ENCODE measurements around the gene GPD2.

The GPD2 gene

GRCh38 chr2:156465573-156465972 is 29.4 kb downstream of the GPD2 start:
- DNase-seq (ENCODE audit: insufficient read length) (no peak), FAIRE-seq (no peak)
- TF ChIP-seq POLR2AphosphoS5 (IDR thresholded peaks at IDR 0.05; ENCODE audit: low read depth, low read length) (no peak), POLR2A (IDR thresholded peaks at IDR 0.05; ENCODE audit: low read depth, low read length) (no peak), TAF1 (IDR thresholded peaks at IDR 0.05; ENCODE audit: borderline replicate concordance, low read depth, low read length) (no peak)

- no peak for FAIRE-seq
- TF ChIP-seq TAF1 (IDR thresholded peaks at IDR 0.05; ENCODE audit: borderline replicate concordance, low read depth, low read length) (no peak), POLR2AphosphoS5 (IDR thresholded peaks at IDR 0.05; ENCODE audit: low read depth, low read length) (no peak), POLR2A (IDR thresholded peaks at IDR 0.05; ENCODE audit: low read depth, low read length) (no peak)
- no peak for DNase-seq (ENCODE audit: insufficient read length)
Measured at GRCh38 chr2:156466739-156467405, 30.7 kb downstream of the GPD2 start.

- DNase-seq (ENCODE audit: insufficient read length) (no peak), FAIRE-seq (peak; percentile 53)
- TF ChIP-seq TAF1 (IDR thresholded peaks at IDR 0.05; ENCODE audit: borderline replicate concordance, low read depth, low read length) (no peak), POLR2A (IDR thresholded peaks at IDR 0.05; ENCODE audit: low read depth, low read length) (no peak), POLR2AphosphoS5 (IDR thresholded peaks at IDR 0.05; ENCODE audit: low read depth, low read length) (no peak)
Measured at GRCh38 chr2:156470975-156471583, 34.9 kb downstream of the GPD2 start.

GRCh38 chr2:156471762-156472161 is 35.6 kb downstream of the GPD2 start:
- DNase-seq (ENCODE audit: insufficient read length) (no peak), FAIRE-seq (no peak)
- no peak for TF ChIP-seq POLR2AphosphoS5 (IDR thresholded peaks at IDR 0.05; ENCODE audit: low read depth, low read length)
- no peak for TF ChIP-seq TAF1 (IDR thresholded peaks at IDR 0.05; ENCODE audit: borderline replicate concordance, low read depth, low read length)
- TF ChIP-seq POLR2A (IDR thresholded peaks at IDR 0.05; ENCODE audit: low read depth, low read length): no peak

- no peak for DNase-seq (ENCODE audit: insufficient read length)
- no peak for TF ChIP-seq POLR2AphosphoS5 (IDR thresholded peaks at IDR 0.05; ENCODE audit: low read depth, low read length)
- no peak for TF ChIP-seq POLR2A (IDR thresholded peaks at IDR 0.05; ENCODE audit: low read depth, low read length)
- TF ChIP-seq TAF1 (IDR thresholded peaks at IDR 0.05; ENCODE audit: borderline replicate concordance, low read depth, low read length): no peak
- peak; percentile 70 for FAIRE-seq
Measured at GRCh38 chr2:156472686-156473085, 36.5 kb downstream of the GPD2 start.

GRCh38 chr2:156473445-156473844 is 37.3 kb downstream of the GPD2 start:
- DNase-seq (ENCODE audit: insufficient read length): no peak
- FAIRE-seq: peak; percentile 82
- TF ChIP-seq POLR2AphosphoS5 (IDR thresholded peaks at IDR 0.05; ENCODE audit: low read depth, low read length) (no peak), POLR2A (IDR thresholded peaks at IDR 0.05; ENCODE audit: low read depth, low read length) (no peak), TAF1 (IDR thresholded peaks at IDR 0.05; ENCODE audit: borderline replicate concordance, low read depth, low read length) (no peak)

GRCh38 chr2:156474401-156474800 is 38.2 kb downstream of the GPD2 start:
- FAIRE-seq: no peak
- no peak for TF ChIP-seq POLR2A (IDR thresholded peaks at IDR 0.05; ENCODE audit: low read depth, low read length)
- TF ChIP-seq TAF1 (IDR thresholded peaks at IDR 0.05; ENCODE audit: borderline replicate concordance, low read depth, low read length): no peak
- TF ChIP-seq POLR2AphosphoS5 (IDR thresholded peaks at IDR 0.05; ENCODE audit: low read depth, low read length): no peak
- DNase-seq (ENCODE audit: insufficient read length): no peak

GRCh38 chr2:156476021-156476849 is 40.1 kb downstream of the GPD2 start:
- peak; percentile 46 for FAIRE-seq
- DNase-seq (ENCODE audit: insufficient read length): no peak
- no peak for TF ChIP-seq POLR2A (IDR thresholded peaks at IDR 0.05; ENCODE audit: low read depth, low read length)
- no peak for TF ChIP-seq TAF1 (IDR thresholded peaks at IDR 0.05; ENCODE audit: borderline replicate concordance, low read depth, low read length)
- no peak for TF ChIP-seq POLR2AphosphoS5 (IDR thresholded peaks at IDR 0.05; ENCODE audit: low read depth, low read length)

- DNase-seq (ENCODE audit: insufficient read length) (no peak), FAIRE-seq (peak; percentile 91)
- TF ChIP-seq TAF1 (IDR thresholded peaks at IDR 0.05; ENCODE audit: borderline replicate concordance, low read depth, low read length): no peak
- TF ChIP-seq POLR2AphosphoS5 (IDR thresholded peaks at IDR 0.05; ENCODE audit: low read depth, low read length): no peak
- TF ChIP-seq POLR2A (IDR thresholded peaks at IDR 0.05; ENCODE audit: low read depth, low read length): no peak
Measured at GRCh38 chr2:156476850-156477206, 40.6 kb downstream of the GPD2 start.

- FAIRE-seq (no peak), DNase-seq (ENCODE audit: insufficient read length) (no peak)
- TF ChIP-seq POLR2A (IDR thresholded peaks at IDR 0.05; ENCODE audit: low read depth, low read length) (no peak), TAF1 (IDR thresholded peaks at IDR 0.05; ENCODE audit: borderline replicate concordance, low read depth, low read length) (no peak), POLR2AphosphoS5 (IDR thresholded peaks at IDR 0.05; ENCODE audit: low read depth, low read length) (no peak)
Measured at GRCh38 chr2:156480376-156480775, 44.2 kb downstream of the GPD2 start.

- FAIRE-seq (no peak), DNase-seq (ENCODE audit: insufficient read length) (no peak)
- TF ChIP-seq POLR2A (IDR thresholded peaks at IDR 0.05; ENCODE audit: low read depth, low read length) (no peak), POLR2AphosphoS5 (IDR thresholded peaks at IDR 0.05; ENCODE audit: low read depth, low read length) (no peak), TAF1 (IDR thresholded peaks at IDR 0.05; ENCODE audit: borderline replicate concordance, low read depth, low read length) (no peak)
Measured at GRCh38 chr2:156481312-156481711, 45.1 kb downstream of the GPD2 start.

All from GM12892 (cell line).